HepG2 (cell line): Measurements from ENCODE around the gene COPE.

Experiments used
- CHD2 ChIP-seq: IDR thresholded peaks from 2 replicates; pipeline ENCODE4 v1.6.1; 2011; ENCODE audit warnings: low read depth, low read length, improper control_type of control experiment
- CTCF ChIP-seq: sonication (generic); formaldehyde crosslinking; IDR thresholded peaks from 2 replicates; pipeline ENCODE4 v1.5.0; 2020; ENCODE audit warnings: mild to moderate bottlenecking, missing genetic modification reagents, moderate library complexity
- EEA1 ChIP-seq: sonication (generic); formaldehyde crosslinking; IDR thresholded peaks from 2 replicates; pipeline ENCODE4 v1.5.1; 2020; ENCODE audit warnings: mild to moderate bottlenecking, missing genetic modification reagents, borderline replicate concordance
- EP300 ChIP-seq, 3 experiments: sonication (generic) in 1 of 3; formaldehyde crosslinking in 1 of 3; IDR thresholded peaks; 2 replicates each; pipeline versions ENCODE4 v1.5.1 to v1.6.1; 2011 to 2020; ENCODE audit warnings: low read depth in 2 of 3, low read length in 2 of 3, borderline replicate concordance in 1 of 3, improper control_type of control experiment in 1 of 3, mild to moderate bottlenecking in 1 of 3, missing genetic modification reagents in 1 of 3, moderate library complexity in 1 of 3
- ERF ChIP-seq: IDR thresholded peaks from 2 replicates; pipeline ENCODE4 v1.6.1; 2018; ENCODE audit warnings: missing biosample characterization, missing genetic modification reagents
- EZH2 ChIP-seq: conservative IDR thresholded peaks from 2 replicates; pipeline ENCODE4 v1.6.1; 2012; ENCODE audit warnings: mild to moderate bottlenecking, low read depth, low read length, moderate library complexity
- PRDM10 ChIP-seq: sonication (generic); formaldehyde crosslinking; IDR thresholded peaks from 2 replicates; pipeline ENCODE4 v1.4.0; 2020; ENCODE audit warnings: low read depth, missing genetic modification reagents
- ZBTB44 ChIP-seq: sonication (generic); formaldehyde crosslinking; IDR thresholded peaks from 2 replicates; pipeline ENCODE4 v1.4.0; 2020; ENCODE audit warnings: missing genetic modification reagents
- ZNF580 ChIP-seq: IDR thresholded peaks from 2 replicates; pipeline ENCODE4 v1.6.1; 2016; ENCODE audit warnings: low read depth, borderline replicate concordance
- TF ChIP-seq, protein P1 (sequence below): sonication (generic); formaldehyde crosslinking; IDR thresholded peaks from 2 replicates; pipeline ENCODE4 v1.8.0; 2022; ENCODE audit warnings: missing genetic modification reagents, mild to moderate bottlenecking, moderate library complexity, borderline replicate concordance

DNA sequence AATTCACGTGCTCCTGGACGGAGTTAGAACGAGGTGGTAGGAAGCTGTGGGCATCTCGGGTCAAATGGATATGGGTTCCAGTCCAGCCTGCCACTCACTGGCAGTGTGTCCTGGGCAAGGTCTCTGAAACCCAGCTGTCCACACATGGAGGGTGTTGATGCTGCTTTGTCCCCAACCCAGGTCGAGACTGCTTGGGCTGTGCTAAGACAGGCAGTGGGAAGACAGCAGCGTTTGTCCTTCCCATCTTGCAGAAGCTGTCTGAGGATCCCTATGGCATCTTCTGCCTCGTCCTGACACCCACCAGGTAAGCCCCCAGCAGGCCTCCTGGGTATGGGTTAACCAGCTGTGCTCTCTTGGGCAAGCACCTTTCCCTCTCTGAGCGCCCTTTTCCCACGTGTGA lies 1.2 kb upstream of the COPE start:
- TF ChIP-seq ZNF580 (CRISPR knock-in tag) (no peak), CTCF (CRISPR knock-in tag) (no peak), PRDM10 (no peak), CHD2 (no peak), EZH2 (no peak), ERF (no peak), EEA1 (CRISPR knock-in tag) (no peak), ZBTB44 (CRISPR knock-in tag) (no peak), EP300 (IDR thresholded peaks at IDR 0.05; ENCODE audit: low read depth in 2 of 2, low read length in 2 of 2) (no peak), EP300 (CRISPR knock-in tag; IDR thresholded peaks at IDR 0.05; ENCODE audit: borderline replicate concordance) (no peak)
- TF ChIP-seq, protein P1, sequence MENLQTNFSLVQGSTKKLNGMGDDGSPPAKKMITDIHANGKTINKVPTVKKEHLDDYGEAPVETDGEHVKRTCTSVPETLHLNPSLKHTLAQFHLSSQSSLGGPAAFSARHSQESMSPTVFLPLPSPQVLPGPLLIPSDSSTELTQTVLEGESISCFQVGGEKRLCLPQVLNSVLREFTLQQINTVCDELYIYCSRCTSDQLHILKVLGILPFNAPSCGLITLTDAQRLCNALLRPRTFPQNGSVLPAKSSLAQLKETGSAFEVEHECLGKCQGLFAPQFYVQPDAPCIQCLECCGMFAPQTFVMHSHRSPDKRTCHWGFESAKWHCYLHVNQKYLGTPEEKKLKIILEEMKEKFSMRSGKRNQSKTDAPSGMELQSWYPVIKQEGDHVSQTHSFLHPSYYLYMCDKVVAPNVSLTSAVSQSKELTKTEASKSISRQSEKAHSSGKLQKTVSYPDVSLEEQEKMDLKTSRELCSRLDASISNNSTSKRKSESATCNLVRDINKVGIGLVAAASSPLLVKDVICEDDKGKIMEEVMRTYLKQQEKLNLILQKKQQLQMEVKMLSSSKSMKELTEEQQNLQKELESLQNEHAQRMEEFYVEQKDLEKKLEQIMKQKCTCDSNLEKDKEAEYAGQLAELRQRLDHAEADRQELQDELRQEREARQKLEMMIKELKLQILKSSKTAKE (CRISPR knock-in tag), result no peak
